ENCODE data around the gene TPPP. TPM values are rescaled to one million over a fixed set of nuclear protein-coding genes. Genes with fewer than 3 reads are reported as not detected.
"Not testable (repeated sequence)": the region's sequence is repeated elsewhere in the genome, so short reads cannot be mapped to it uniquely, and the experiment has no call there.

Gene TPPP
- total RNA-seq, 1 donor from 2014 or later = 0.09 TPM

DNA sequence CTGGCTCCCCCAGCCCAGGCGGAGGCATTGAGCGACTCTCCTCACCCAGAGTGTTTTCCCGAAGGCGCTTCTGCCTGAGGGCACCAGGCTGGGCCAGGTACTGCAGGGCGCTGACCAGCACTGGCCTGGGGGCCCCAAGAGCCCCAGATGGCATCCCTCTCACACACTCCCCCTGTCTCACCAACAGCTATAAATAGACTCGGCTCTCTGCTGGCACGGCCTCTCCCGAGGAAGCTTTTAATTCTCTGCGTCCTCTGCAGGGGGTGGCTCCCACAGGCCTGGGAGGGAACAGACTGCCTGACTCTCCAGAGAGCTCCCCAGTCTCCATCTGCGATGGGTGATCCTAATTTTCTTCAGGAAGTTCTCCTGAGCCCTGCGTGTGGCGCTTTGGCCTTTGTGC is 2.9 kb downstream of the TPPP start:
- not testable (repeated sequence) for H3K27me3 Mint-ChIP-seq (ENCODE audit: low read depth); H3K36me3 Mint-ChIP-seq (ENCODE audit: low read depth)

DNA sequence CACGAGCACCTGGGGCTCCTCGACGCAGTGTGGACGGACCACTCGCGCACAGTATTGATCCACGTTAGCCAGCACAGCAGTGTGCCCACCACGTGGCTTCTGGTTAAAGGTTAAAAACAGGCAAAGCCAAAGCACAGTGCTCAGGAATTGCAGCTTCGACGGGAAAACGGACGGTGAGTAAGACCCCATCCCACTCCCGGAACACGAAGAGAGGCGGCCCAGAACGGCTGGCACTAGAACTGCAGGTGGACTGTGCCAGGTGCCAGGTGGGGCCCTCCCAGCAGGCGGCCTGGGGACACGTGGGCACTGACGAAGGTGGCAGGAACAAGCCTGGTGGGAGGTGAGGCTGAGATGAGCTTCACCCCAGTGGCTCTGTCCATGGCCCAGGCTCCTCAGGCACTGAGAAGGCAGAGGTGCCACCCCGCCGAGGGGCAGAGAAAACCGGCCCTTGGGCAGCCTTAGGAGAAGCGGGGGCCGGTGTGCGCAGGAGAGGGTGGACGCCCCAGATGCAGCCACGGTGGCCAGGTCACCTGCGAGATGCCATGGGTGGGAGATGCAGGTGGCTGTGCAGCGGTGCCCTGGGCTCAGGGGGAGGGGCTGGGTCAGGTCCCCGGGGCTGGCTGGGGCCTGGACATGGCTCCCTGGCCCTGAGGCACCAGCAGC is 4.7 kb downstream of the TPPP start:
- intact Hi-C loops (cut with micrococcal nuclease); H3K4me3 Mint-ChIP-seq (ENCODE audit: low read depth); H3K9me3 Mint-ChIP-seq; H3K4me1 Mint-ChIP-seq (ENCODE audit: low read depth); H3K27ac Mint-ChIP-seq; H3K36me3 Mint-ChIP-seq (ENCODE audit: low read depth); DNase-seq (ENCODE audit: low spot score); H3K27me3 Mint-ChIP-seq (ENCODE audit: low read depth): not testable (repeated sequence)

More for the DNA sequence above, 2.9 kb downstream of the TPPP start:
- H3K4me3 Mint-ChIP-seq (ENCODE audit: low read depth); intact Hi-C loops (cut with micrococcal nuclease); H3K27ac Mint-ChIP-seq; DNase-seq (ENCODE audit: low spot score); H3K9me3 Mint-ChIP-seq; H3K4me1 Mint-ChIP-seq (ENCODE audit: low read depth): not testable (repeated sequence)

- H3K27ac Mint-ChIP-seq; H3K9me3 Mint-ChIP-seq; DNase-seq (ENCODE audit: low spot score); H3K4me1 Mint-ChIP-seq (ENCODE audit: low read depth); H3K4me3 Mint-ChIP-seq (ENCODE audit: low read depth); intact Hi-C loops (cut with micrococcal nuclease); H3K36me3 Mint-ChIP-seq (ENCODE audit: low read depth); H3K27me3 Mint-ChIP-seq (ENCODE audit: low read depth): not testable (repeated sequence)
Measured at GRCh38 chr5:686936-687335, 6.2 kb downstream of the TPPP start.

- H3K27ac Mint-ChIP-seq; H3K36me3 Mint-ChIP-seq (ENCODE audit: low read depth); H3K9me3 Mint-ChIP-seq; H3K4me1 Mint-ChIP-seq (ENCODE audit: low read depth); intact Hi-C loops (cut with micrococcal nuclease); H3K27me3 Mint-ChIP-seq (ENCODE audit: low read depth); DNase-seq (ENCODE audit: low spot score); H3K4me3 Mint-ChIP-seq (ENCODE audit: low read depth): not testable (repeated sequence)
Measured at GRCh38 chr5:686172-686523, 7.0 kb downstream of the TPPP start.

DNA sequence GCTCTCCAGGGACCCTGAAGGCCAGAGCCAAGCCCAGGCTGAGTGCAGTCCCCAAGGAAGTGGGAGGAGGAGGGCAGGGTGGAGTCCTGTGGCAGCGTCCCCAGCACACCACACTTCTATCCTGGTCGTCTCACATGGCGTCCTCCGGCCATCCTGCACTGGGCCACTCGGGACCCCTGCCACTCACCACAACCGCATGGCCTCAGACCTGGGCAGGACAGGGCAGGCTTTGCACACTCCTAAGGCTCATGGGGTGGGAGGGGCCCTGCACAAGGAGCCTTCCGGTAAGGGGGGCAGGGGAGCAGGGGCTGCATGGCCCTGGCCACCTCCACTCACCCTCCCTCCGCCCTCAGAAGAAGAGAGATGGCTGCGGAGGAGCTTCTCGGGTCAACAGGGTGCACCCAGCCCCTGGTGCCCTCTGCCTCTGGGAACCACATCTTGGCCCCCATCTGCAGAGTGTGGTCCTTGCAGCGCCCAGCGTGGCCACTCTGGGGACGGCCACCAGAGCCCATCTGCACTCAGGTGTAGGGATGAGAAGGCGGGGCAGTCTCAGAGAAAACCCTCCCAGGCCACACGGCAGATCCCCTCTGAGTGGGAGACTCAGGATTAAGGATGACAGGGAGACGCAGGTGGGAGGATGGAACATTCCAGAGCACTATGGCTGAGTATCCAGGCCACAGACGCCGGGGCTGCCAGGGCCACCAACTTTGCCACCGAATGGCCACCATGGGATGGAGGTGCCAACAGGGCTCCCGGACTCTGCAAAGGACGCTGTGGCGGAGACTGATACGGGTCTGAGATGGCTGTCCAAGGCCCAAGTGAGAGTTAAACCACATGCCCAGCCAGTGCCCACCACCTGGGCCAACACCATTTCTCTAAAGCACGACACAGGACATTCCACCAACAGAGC is 7.6 kb downstream of the TPPP start:
- no peak overlapping the region for H3K27ac Mint-ChIP-seq
- H3K9me3 Mint-ChIP-seq = no peaks in the 10 kb centered on the region
- no peak for DNase-seq (ENCODE audit: low spot score)
- no peaks in the 10 kb centered on the region for H3K36me3 Mint-ChIP-seq (ENCODE audit: low read depth)
- intact Hi-C loops (cut with micrococcal nuclease) = no loop called here
- no peaks in the 10 kb centered on the region for H3K4me1 Mint-ChIP-seq (ENCODE audit: low read depth)
- H3K4me3 Mint-ChIP-seq (ENCODE audit: low read depth) = no peak overlapping the region
- no peaks in the 10 kb centered on the region for H3K27me3 Mint-ChIP-seq (ENCODE audit: low read depth)

- intact Hi-C loops (cut with micrococcal nuclease) = loop anchor here (5.0 kb wide), 1 partner anchor 93 kb away; no protein-coding TSS in a partner anchor
- Mint-ChIP-seq H3K4me1 (ENCODE audit: low read depth) (no peaks in the 10 kb centered on the region), H3K9me3 (no peaks in the 10 kb centered on the region), H3K4me3 (ENCODE audit: low read depth) (no peak overlapping the region), H3K36me3 (ENCODE audit: low read depth) (no peaks in the 10 kb centered on the region), H3K27ac (no peak overlapping the region), H3K27me3 (ENCODE audit: low read depth) (no peaks in the 10 kb centered on the region)
- DNase-seq (ENCODE audit: low spot score) = no peak
Measured at GRCh38 chr5:684751-685216, 8.4 kb downstream of the TPPP start.

GRCh38 chr5:683551-684481 is 9.3 kb downstream of the TPPP start:
- H3K4me1 Mint-ChIP-seq (ENCODE audit: low read depth) = no peaks in the 10 kb centered on the region
- intact Hi-C loops (cut with micrococcal nuclease) = loop anchor here (5.0 kb wide), 1 partner anchor 93 kb away; no protein-coding TSS in a partner anchor
- no peak for DNase-seq (ENCODE audit: low spot score)
- H3K9me3 Mint-ChIP-seq = no peaks in the 10 kb centered on the region
- H3K27me3 Mint-ChIP-seq (ENCODE audit: low read depth) = no peaks in the 10 kb centered on the region
- no peak overlapping the region for H3K4me3 Mint-ChIP-seq (ENCODE audit: low read depth)
- no peaks in the 10 kb centered on the region for H3K36me3 Mint-ChIP-seq (ENCODE audit: low read depth)
- no peak overlapping the region for H3K27ac Mint-ChIP-seq

DNA sequence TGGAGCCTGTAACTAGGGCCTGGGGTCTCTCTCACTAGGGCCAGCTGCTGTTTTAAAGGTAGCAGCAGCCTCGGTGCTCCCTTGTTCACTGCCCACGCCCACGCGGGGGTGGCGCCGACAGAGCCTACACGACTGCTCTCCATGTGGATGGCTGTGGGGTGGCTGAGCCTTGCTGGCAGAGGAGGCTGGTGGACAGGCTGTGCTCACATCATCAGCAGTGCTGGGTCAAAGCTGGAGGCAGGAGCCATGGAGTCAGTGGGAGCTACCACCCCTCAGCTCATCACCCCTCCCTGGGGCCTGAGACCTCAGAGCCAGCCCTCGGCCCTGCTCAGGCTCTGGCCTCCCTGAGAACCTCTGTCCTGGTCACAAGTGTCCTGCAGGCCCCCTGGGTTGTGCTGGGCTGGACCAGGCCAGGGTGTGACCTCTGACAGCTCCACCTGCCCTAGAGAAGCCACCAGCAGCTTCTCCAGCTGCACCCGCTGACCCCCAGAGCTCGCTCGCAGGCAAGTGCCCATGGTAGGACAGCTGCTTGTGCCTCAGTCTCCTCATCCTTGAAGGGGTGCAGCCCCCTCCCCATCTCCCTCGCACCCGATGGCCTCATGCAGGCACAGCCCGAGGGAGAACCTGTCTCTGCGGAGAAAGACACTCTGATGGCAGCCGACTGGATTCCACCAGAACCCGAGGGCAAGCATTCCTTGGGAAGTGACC is 10.3 kb downstream of the TPPP start:
- not testable (repeated sequence) for H3K27me3 Mint-ChIP-seq (ENCODE audit: low read depth); H3K4me3 Mint-ChIP-seq (ENCODE audit: low read depth); H3K36me3 Mint-ChIP-seq (ENCODE audit: low read depth); DNase-seq (ENCODE audit: low spot score); H3K9me3 Mint-ChIP-seq; H3K27ac Mint-ChIP-seq; H3K4me1 Mint-ChIP-seq (ENCODE audit: low read depth)
- intact Hi-C loops (cut with micrococcal nuclease) = loop anchor here (5.0 kb wide), 1 partner anchor 94 kb away; no protein-coding TSS in a partner anchor

- H3K27ac Mint-ChIP-seq; DNase-seq (ENCODE audit: low spot score); H3K4me1 Mint-ChIP-seq (ENCODE audit: low read depth); H3K27me3 Mint-ChIP-seq (ENCODE audit: low read depth); H3K36me3 Mint-ChIP-seq (ENCODE audit: low read depth); H3K9me3 Mint-ChIP-seq; H3K4me3 Mint-ChIP-seq (ENCODE audit: low read depth): not testable (repeated sequence)
- intact Hi-C loops (cut with micrococcal nuclease) = loop anchor here (5.0 kb wide), 1 partner anchor 95 kb away; no protein-coding TSS in a partner anchor
Measured at GRCh38 chr5:682216-682615, 10.9 kb downstream of the TPPP start.

DNA sequence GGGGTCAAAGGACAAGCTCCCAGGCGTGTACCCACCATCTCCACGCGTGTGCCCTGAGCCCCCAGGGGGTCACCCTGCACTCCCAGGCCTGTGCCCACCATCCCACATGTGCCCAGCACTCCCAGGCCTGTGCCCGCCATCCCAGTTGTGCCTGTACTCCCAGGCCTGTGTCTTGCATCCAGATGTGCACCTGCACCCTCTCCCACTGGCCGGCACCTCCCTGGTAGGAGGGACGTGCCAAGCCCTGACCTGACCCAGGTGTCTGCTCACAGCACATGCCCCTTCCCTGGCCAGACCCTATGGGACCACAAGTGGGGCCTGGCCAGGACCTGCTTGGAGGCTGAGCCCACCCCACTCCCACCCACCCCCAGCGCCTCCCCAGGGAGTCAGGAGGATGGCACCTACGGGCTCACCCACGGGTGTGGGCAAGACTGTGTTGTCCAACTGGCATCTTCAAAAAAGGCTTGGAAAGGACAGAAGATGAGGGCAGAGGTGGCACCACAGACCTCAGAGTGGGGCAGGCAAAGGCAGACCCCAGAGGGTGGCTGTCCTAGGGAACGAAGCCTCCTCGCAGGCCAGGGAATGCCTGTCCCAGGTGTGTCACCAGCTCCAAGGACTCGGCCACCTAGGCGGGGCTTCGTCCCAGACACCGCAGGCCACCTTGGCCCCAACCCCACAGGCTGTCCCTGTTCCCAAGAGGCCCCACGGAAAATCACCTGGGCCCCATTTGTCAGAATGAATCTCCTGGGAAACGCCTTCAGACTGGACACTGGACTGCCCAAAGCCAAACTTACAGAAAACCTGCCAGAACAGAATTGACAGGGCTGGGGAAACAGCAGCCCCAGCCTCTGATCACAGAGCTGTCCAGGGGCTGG is 11.6 kb downstream of the TPPP start:
- not testable (repeated sequence) for H3K4me3 Mint-ChIP-seq (ENCODE audit: low read depth); DNase-seq (ENCODE audit: low spot score); H3K27ac Mint-ChIP-seq; H3K9me3 Mint-ChIP-seq; H3K4me1 Mint-ChIP-seq (ENCODE audit: low read depth); H3K27me3 Mint-ChIP-seq (ENCODE audit: low read depth); H3K36me3 Mint-ChIP-seq (ENCODE audit: low read depth)
- intact Hi-C loops (cut with micrococcal nuclease) = loop anchor here (5.0 kb wide), 1 partner anchor 96 kb away; no protein-coding TSS in a partner anchor

- H3K36me3 Mint-ChIP-seq (ENCODE audit: low read depth); H3K4me3 Mint-ChIP-seq (ENCODE audit: low read depth); H3K27ac Mint-ChIP-seq; H3K27me3 Mint-ChIP-seq (ENCODE audit: low read depth); H3K9me3 Mint-ChIP-seq; DNase-seq (ENCODE audit: low spot score); H3K4me1 Mint-ChIP-seq (ENCODE audit: low read depth): not testable (repeated sequence)
- intact Hi-C loops (cut with micrococcal nuclease) = loop anchor here (5.0 kb wide), 1 partner anchor 96 kb away; no protein-coding TSS in a partner anchor
Measured at GRCh38 chr5:680836-681235, 12.3 kb downstream of the TPPP start.

Data from activated T-helper 2 cell treated with anti-CD3 and anti-CD28 coated beads, Interferon-gamma antibody, Interleukin-2, Interleukin-4, amounts not matched to agents 10 μg/mL and 5 μg/mL and 100 μg/mL, durations not matched to agents 14 hours and 24 hours and 36 hours (primary cell).